Measurements from ENCODE around the gene CCDC183.
"Not testable (repeated sequence)": the region's sequence is repeated elsewhere in the genome, so short reads cannot be mapped to it uniquely, and the experiment has no call there.

The CCDC183 gene

GRCh38 chr9:136796238-136796774 is at the start of gene CCDC183:
TSS of gene CCDC183 (plus strand) at chr9:136796338. CDS start at chr9:136796398, 60 bp downstream.
- DNase-seq = no peak

DNA sequence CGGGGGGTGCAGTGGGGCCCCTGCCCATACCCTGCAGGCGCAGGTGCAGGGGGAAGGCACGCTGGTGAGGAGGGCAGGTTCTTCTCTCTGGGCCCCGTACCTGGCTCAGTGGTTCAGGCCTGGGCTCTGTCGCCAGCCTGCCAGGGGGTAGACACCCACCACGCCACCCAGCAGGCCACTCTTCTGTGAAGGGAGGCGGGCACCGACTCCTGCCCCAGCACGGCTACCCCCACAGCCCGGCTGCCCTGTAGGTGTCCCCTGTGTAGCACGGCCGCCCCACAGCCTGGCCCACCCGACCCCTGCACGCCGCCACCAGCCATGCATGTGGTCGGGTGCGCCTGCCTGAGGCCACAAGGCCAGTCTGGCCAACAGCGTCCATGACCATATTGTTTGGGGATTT is 49.5 kb upstream of the CCDC183 start:
- DNase-seq = no peak

GRCh38 chr9:136747161-136748060 is 48.7 kb upstream of the CCDC183 start:
- DNase-seq = no peak

DNA sequence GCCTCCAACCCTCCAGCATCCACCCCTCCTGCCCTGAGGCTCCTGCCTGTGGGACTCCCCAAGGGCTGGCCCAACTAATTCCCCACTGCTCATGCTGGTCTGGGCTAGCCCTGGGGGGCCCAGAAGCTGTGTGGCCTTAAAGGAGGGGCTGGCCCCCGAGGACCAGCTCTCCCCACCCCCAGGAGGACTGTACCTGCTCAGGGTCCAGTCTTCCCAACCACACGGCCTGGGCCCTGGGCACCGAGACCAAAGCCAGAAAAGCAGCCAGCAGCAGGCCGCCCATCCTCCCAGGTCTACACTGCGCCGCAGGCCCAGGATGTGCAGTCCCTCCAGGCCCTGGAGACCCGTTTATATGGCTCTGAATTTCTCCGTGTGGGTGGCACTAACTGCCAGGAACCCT is 47.9 kb upstream of the CCDC183 start, which contains the start of gene LCN6:
TSS of gene LCN6 (minus strand) at position 325 of the 400 bp plus-strand sequence. CDS start at position 283, 42 bp downstream.
- no peak for DNase-seq

GRCh38 chr9:136748666-136749611 is 47.2 kb upstream of the CCDC183 start:
- no peak for DNase-seq

- DNase-seq = no peak
These were observed 45.6 kb upstream of the CCDC183 start for GRCh38 chr9:136750526-136750925.

DNA sequence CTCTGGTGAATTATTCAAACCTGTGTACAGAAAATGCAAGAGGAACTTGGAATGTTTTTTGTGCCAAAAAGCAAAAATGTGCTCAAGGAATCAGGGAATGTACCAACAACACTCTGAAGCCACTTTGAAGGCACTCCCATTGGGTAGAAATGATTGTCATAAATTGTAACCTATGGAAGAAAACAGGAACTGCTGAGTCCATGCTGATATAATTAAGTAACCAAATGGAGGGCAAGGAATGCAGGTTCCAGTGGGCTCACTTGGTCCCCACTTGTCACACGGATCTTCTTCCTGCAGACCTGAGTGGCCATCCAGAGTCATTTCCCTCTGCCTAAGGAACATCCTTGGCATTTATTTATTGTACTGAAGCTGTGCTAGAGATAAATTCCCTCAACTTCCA is 44.9 kb upstream of the CCDC183 start:
- DNase-seq = no peak

- DNase-seq = no peak
These were observed 44.3 kb upstream of the CCDC183 start for GRCh38 chr9:136751814-136752213.

GRCh38 chr9:136753371-136754058 is 42.6 kb upstream of the CCDC183 start:
- DNase-seq = no peak

DNA sequence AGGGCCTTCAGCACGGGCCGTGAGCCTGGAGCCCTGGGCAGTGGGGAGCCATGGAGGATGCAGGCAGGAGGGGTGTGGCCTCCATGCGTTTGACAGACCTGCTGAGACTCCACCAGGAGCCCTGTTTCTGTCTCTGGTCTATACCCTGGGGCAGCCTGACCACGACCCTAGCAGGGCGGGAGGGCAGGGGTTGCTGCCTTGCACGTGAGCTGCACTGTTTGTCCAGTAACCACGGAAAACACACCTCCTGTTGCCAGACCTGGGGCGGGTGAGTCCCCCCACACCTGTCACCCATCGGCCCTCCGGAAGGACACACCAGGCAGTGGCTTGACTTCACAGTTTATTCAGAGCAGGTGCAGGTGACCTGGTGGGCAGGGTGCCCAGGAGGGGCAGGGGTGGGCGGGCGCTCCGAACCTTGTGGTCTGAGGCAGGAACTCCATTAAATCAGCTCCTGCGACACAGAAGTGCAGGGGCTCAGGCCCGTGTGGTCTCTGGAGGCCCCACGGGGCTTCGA is 42.0 kb upstream of the CCDC183 start:
- DNase-seq = peak; percentile 42

DNA sequence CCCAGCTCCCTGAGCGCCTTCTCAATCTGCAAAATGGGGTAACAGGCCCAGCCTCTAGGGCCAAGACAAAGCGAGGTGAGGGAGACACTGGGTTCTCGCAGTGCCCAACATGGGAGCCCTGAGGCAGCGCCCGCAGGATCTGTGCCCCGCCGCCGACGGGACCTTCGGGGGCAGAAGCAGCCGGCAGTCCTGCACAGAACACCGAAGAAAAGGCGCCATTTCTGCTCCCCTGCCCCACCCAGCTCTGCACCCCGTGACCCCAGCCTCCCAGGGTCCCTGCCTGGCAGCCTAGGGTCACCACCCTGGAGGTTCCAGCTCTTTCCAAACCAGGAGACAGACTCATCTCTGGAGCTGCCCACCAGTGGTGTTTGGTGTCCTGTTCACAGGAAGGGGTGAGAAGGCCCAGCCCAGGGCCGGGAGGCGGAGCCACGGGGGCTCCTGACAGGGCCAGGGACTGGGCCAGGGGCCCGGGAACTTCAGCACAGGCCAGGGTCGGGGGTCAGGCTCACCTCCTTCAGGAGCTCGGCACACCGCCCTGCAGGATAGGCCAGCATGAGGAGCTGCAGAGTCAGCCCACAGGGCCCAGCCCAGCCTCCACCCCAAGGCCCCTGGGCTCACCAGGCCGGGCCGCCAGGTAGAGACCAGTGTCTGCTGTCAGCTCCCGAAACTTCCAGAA is 41.4 kb upstream of the CCDC183 start:
- DNase-seq = no peak

DNA sequence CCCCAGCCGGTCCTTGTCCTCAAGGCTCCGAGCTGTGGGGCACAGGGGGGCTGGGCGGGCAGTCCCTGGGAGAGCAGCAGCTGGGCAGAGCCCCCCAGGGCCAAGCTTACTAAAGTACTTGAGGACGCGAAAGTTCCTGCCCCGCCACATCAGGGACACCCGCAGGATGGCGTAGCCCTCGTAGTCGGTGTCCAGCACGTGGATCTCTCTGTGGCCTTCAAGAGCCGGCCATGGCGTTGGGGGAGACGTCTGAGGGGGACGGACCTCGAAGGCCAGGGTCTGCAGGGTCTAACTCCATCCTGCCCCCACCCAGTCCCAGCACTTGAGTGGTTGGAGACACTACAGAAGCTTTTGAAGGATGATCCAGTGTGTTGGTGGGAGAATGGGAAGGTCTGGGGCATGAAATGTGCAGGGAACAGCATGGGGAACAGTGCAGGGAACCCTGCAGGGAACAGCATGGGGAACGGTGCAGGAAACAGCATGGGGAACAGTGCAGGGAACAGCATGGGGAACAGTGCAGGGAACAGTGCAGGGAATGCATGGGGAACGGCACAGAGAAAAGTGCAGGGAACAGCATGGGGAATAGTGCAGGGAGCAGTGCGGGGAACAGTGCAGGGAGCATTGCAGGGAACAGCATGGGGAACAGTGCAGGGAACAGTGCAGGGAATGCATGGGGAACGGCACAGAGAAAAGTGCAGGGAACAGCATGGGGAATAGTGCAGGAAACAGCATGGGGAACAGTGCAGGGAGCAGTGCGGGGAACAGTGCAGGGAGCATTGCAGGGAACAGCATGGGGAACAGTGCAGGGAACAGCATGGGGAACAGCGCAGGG is 40.6 kb upstream of the CCDC183 start:
- not testable (repeated sequence) for DNase-seq

GRCh38 chr9:136756134-136756438 is 40.1 kb upstream of the CCDC183 start:
- DNase-seq = no peak

GRCh38 chr9:136756836-136757235 is 39.3 kb upstream of the CCDC183 start:
- DNase-seq = no peak

GRCh38 chr9:136757328-136757727 is 38.8 kb upstream of the CCDC183 start:
- DNase-seq = no peak

DNA sequence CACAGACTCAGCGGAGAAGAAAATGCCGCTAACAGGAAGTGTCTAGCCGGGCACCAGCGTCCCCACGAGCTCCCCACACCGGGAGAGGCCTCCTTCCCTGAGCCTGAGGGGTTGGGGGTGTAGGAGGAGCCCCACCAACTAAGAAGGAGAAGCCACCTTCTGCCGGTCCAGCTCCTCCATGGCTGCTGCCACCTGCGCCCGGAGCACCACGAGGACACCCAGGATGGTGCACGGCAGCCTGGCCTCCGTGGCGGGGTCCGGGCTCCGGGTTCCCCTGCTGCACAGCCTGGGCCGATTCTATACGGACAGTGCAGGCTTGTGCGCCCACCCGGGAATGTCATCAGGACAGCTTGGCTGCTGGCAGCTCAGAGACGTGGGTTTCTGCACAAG is 38.4 kb upstream of the CCDC183 start:
- no peak for DNase-seq

DNA sequence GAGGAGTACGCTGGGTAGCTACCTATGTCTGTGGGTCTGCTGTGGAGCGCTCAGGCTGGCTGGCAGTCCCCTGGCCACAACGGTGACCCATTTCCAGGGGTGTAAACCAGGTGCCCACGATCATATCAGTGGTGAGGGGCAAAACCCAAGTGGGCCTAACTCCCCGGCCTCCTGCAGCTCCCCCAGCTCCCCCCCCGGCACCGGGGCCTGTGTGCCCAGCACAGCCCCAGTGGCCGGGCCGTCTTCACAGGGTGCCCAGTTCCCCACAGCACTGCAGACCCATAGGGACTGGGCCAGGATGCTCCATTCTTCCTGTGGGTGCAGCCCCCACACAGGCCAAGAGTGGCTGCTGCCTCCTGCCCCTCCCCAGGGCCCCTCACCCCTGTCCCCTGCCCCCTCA is 37.1 kb upstream of the CCDC183 start:
- no peak for DNase-seq

GRCh38 chr9:136759436-136760325 is 36.5 kb upstream of the CCDC183 start:
- no peak for DNase-seq

- DNase-seq = no peak
These were observed 35.7 kb upstream of the CCDC183 start for GRCh38 chr9:136760424-136760823.
